HG02970 (cell line): ENCODE measurements around the gene PAWR.
"Not testable (repeated sequence)": the region's sequence is repeated elsewhere in the genome, so short reads cannot be mapped to it uniquely, and the experiment has no call there.

Experiments used
- ATAC-seq: cut with Tn5 transposase; IDR thresholded peaks from one replicate; pipeline ENCODE4 v1.9.1; 2021; ENCODE audit warnings: mild to moderate bottlenecking, moderate library complexity, moderate number of reproducible peaks; ENCODE audit not compliant: unreplicated experiment, low FRiP score

PAWR gene

DNA sequence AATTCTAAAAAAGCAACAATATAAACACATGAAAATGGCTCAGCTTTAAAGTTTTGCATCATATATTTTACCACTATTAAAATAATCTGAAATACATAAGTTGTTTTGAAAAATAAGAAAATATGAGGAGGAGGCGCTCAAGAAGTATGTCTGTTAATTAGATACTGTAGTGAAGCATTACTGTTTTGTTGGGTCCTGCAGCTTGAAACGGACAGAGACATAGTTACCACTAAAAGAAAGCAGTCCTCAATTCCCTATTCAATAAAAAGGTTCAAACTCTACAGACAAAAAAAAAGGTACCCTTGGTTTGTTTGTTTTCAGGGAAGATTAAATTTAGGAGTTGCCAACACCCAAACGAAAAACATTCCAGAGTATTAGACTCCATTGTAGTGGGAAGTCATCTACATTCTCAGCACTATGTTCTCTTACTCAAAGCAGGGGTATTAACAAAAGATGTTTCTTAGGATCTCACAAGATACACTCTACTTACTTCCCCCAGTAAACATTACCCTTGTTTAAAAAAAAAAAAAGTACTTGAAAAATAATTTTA, 3.0 kb downstream of the PAWR start:
- no peak for ATAC-seq

DNA sequence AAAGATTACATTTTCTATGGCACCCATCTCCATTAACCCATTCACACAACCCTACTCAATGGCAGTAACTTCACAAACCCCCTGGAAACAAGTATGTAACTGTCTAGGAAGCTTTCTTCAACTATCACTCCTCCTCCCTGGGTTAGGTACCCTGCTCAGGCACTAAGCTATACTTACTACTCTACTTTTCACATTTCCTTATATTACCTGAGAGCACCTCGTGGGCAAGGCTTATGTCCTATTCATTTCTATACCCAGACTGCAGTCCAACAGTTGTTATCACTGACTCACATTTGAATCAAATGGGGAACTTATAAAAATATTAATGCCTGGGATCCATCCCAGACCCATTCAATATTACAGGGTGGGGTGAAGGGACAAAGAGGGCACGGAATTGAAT, 4.6 kb downstream of the PAWR start:
- ATAC-seq: no peak

GRCh38 chr12:79685068-79685467, 5.7 kb downstream of the PAWR start:
- no peak for ATAC-seq

- ATAC-seq: not testable (repeated sequence)
These were observed 6.4 kb downstream of the PAWR start for GRCh38 chr12:79684338-79684737.

GRCh38 chr12:79682593-79682992, 8.2 kb downstream of the PAWR start:
- ATAC-seq: no peak

GRCh38 chr12:79681008-79681590, 9.7 kb downstream of the PAWR start:
- ATAC-seq: no peak

- no peak for ATAC-seq
These were observed 10.7 kb downstream of the PAWR start for GRCh38 chr12:79680051-79680450.

GRCh38 chr12:79678306-79678705, 12.5 kb downstream of the PAWR start:
- no peak for ATAC-seq

DNA sequence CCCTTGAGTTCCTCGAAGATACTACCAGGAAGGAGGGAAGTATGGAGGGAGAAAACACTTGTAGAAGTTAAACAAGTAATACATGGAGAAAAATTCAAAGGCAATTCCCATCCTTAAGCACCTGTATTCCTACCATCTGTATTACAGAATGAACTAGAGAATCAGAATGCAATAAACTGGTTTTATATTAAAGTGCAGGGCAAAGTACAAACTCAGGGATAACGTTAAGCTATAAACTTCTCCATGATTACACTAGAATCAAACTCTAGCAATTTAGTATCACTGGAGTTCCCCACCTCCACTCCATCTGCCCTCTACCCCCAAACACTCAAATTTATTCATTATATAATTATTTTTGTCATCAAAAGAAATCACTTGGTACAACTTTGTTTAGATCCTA, 13.1 kb downstream of the PAWR start:
- no peak for ATAC-seq

GRCh38 chr12:79676579-79676978, 14.2 kb downstream of the PAWR start:
- ATAC-seq: no peak

GRCh38 chr12:79674629-79675028, 16.1 kb downstream of the PAWR start:
- no peak for ATAC-seq

DNA sequence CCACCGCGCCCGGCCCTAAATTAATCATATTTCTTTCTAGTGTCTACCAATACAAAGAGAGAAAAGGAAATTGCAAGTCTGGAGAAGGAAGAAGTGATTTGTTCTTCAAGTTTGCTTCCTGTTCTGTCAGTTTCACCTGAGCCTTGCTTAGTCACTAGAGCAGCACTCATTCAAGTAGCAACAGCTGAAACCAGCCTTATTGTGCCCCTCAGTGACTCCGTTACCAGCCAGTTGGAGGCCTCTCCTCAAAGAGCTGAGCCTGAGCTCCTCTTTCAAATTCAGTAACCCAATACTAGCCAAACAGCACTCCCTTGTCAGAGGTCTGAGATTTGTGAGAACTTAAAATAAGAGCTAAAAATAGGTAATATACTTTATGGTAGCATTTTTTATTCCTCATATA, 17.4 kb downstream of the PAWR start:
- no peak for ATAC-seq

GRCh38 chr12:79668113-79668512, 22.7 kb downstream of the PAWR start:
- no peak for ATAC-seq

DNA sequence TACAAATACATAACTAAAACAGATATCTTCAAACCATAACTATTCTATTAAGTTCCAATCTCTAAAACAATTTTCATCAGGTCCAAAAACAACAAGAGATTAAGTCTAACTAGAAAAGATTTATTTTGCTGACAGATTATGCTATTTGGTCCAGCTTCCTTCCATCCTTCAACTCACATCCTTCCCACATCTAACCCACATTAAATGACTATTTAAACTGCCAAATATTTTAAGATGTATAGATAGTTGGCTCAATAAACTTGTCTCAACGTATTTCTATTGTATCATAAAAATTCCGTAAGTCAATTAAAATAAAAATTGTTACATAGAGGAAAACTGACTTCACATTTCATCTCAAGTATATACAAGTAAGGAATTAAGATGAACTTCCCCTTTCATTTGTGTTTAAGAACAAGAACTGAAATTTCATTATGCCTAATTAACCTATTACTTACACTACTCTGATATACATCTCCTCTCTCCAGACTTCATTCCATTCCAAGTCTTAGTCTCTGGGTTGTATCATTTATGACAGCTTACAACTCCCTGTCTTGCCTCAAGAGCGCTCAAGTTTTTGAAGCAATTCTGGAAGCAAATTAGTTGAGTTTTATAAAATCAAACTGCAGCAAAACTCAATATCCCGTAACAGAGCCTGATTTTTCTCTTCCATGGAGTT, 25.4 kb downstream of the PAWR start:
- no peak for ATAC-seq

DNA sequence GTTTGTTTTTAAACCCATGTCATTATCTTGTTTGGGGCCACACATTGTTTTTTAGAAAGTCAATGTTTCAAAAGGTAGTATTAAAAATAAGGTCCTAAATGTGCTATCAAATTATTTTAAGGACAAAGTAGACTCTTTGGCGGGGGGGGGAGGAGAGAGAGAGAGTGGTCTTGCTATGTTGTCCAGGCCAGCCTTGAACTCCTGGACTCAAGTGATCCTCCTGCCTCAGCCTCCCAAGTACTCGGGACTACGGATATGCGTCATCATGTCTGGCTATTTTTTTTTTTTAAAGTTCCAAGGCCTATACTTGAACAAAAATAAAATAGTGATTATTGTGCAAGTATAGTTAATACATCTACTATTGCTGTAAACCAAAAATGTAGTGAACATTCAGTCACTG, 26.2 kb downstream of the PAWR start:
- no peak for ATAC-seq

- ATAC-seq: no peak
These were observed 28.5 kb downstream of the PAWR start for GRCh38 chr12:79662046-79662811.

GRCh38 chr12:79661629-79662028, 29.1 kb downstream of the PAWR start:
- ATAC-seq: no peak

DNA sequence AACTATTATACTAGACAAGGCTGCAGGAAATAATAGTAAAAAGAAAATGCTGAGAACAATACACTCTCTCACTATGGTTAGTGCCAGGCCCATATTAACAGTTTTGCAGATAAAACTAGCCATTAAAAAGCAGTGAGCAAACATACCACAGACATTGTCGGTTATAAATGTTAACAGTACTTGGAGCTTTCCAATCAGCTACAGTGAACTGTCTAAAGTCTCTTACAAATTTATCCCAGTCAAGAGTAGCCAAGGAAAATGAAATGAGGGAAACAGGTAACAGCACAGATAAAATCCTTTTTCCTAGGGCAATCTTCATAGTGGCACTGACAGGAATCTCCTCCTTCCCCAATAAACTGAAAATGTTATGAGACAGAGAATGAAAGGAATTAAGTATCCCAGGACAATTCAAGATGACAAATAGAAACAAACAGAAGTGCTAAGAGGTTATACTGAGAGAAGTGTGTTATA, 30.8 kb downstream of the PAWR start:
- ATAC-seq: no peak

DNA sequence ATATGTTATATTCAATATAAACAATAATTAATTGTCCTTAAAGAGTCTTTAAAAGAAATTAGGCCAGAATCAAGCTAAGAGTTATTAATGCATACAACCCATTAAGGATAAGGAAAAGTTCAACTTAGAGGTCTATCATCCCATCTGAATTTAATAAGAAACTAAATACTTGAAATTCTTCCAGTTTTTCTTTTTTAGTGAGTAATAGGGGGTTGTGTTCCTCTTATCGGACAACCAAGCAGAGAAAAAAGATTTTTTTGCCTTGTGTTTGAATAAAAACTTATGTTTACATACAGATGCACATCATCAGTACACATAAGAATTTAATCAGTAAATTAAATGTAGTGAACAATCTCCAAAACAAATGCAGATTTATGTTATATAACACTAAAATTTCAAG, 32.5 kb downstream of the PAWR start:
- ATAC-seq: no peak

- no peak for ATAC-seq
These were observed 33.6 kb downstream of the PAWR start for GRCh38 chr12:79657136-79657535.

DNA sequence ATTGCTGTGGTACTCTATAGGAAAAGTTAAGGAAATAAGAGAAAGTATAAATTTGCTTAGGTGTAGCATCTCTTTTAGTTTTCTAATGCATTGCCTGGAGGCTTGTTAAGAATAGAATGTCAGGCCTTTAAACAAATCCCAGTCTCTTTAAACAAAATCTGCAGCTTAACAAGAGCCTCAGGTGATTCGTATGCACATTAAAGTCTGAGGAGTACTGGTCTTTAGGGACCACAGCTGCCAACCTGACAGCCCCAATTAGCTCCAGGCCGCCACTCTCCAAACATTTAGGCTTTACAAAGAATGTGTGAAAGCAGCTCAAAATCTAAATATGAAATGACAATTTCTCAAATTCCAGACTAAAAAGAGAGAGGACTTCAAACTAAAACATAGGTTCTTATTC, 35.7 kb downstream of the PAWR start:
- no peak for ATAC-seq
